Measurements from ENCODE around the gene DNAJA4.

The DNAJA4 gene

DNA sequence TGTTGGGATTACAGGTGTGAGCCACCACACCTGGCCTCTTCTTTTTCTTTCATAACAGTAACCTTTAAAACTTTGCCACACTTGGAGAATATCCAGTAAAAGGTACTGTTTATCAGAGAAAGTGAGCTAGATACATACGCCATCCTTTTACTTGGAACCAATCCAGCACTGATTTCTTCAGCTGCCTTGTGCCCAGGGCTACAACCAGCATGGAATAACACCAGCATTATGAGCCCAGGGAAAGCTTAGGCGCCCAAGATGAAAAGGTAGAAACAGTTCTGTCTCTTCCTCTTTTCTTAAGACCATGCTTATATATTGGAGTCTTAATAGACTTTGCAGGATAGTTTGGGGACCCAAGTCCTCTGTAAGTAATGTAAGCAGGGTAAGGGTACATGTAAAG, 26.7 kb downstream of the DNAJA4 start:
- DNase-seq (ENCODE audit: low read depth, low spot score) = no peak
- H3K4me3 ChIP-seq (ENCODE audit: low read depth, low read length) = no peak overlapping the region
- CTCF ChIA-PET = interaction anchor here (0.6 to 2.1 kb wide), 4 partner anchors 9 to 132 kb away, joined by 3 to 7 read pairs (median 4); no protein-coding TSS in a partner anchor
- POLR2A ChIA-PET = no interaction called here
- TF ChIP-seq CTCF (IDR thresholded peaks at IDR 0.05; ENCODE audit: insufficient read depth, low read length, missing control alignments) = no peak

- POLR2A ChIA-PET = no interaction called here
- H3K4me3 ChIP-seq (ENCODE audit: low read depth, low read length) = no peak overlapping the region
- DNase-seq (ENCODE audit: low read depth, low spot score) = no peak
- TF ChIP-seq CTCF (IDR thresholded peaks at IDR 0.05; ENCODE audit: insufficient read depth, low read length, missing control alignments) = no peak
- CTCF ChIA-PET = interaction anchor here (1.3 to 2.1 kb wide), 2 partner anchors 16 to 131 kb away, joined by 4 to 7 read pairs; no protein-coding TSS in a partner anchor
Observed at GRCh38 chr15:78291698-78292097, 27.3 kb downstream of the DNAJA4 start.

- TF ChIP-seq CTCF (IDR thresholded peaks at IDR 0.05; ENCODE audit: insufficient read depth, low read length, missing control alignments) = no peak
- POLR2A ChIA-PET = no interaction called here
- CTCF ChIA-PET = interaction anchor here (1.1 to 2.1 kb wide), 3 partner anchors 16 to 131 kb away, joined by 3 to 7 read pairs (median 4); no protein-coding TSS in a partner anchor
- no peak for DNase-seq (ENCODE audit: low read depth, low spot score)
- no peak overlapping the region for H3K4me3 ChIP-seq (ENCODE audit: low read depth, low read length)
Observed at GRCh38 chr15:78292219-78292618, 27.9 kb downstream of the DNAJA4 start.

- ChIA-PET POLR2A (interaction anchor here (0.6 to 1.2 kb wide), 10 partner anchors 11 to 138 kb away, joined by 3 to 12 read pairs (median 3); partner anchors contain the start of genes DNAJA4 and IREB2), CTCF (interaction anchor here (0.6 to 3.3 kb wide), 14 partner anchors 9 to 562 kb away, joined by 3 to 26 read pairs (median 4); partner anchors contain the start of gene CIB2)
- DNase-seq (ENCODE audit: low read depth, low spot score) = no peak
- no peak for TF ChIP-seq CTCF (IDR thresholded peaks at IDR 0.05; ENCODE audit: insufficient read depth, low read length, missing control alignments)
- peak within 1 kb of the TSS; percentile 100 for H3K4me3 ChIP-seq (ENCODE audit: low read depth, low read length)
Observed at GRCh38 chr15:78299101-78299930, 35.0 kb downstream of the DNAJA4 start, which contains the start of gene SKIC8. Gene SKIC8 (minus strand): TSS chr15:78299609. CDS start chr15:78295686, 3,923 bp downstream.

DNA sequence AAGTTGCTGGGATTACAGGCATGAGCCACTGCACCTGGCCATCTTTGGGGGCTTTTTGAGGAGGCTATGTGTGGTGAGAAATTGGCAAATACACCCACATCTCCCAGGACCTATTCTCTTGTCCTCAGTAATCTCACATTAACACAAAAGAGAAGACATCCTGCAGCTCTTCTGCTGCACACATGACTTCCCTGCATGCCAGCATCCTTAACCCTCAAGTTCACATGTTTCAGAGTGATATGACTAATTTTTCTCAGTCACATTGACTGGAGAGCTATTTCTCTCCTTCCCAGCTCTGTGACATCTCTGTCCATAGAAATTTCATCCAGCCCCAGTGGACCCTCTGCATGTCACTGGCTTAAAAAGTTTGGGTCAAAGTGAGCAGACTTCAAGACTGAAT, 37.0 kb downstream of the DNAJA4 start:
- no peak overlapping the region for H3K4me3 ChIP-seq (ENCODE audit: low read depth, low read length)
- no peak for DNase-seq (ENCODE audit: low read depth, low spot score)
- ChIA-PET POLR2A (interaction anchor here (0.5 kb wide), 1 partner anchor 613 kb away, joined by 3 read pairs; no protein-coding TSS in a partner anchor), CTCF (interaction anchor here (0.9 to 18.6 kb wide), 3 partner anchors 9 to 193 kb away, joined by 3 to 714 read pairs (median 3); no protein-coding TSS in a partner anchor)
- no peak for TF ChIP-seq CTCF (IDR thresholded peaks at IDR 0.05; ENCODE audit: insufficient read depth, low read length, missing control alignments)

- ChIA-PET POLR2A (interaction anchor here (1.2 kb wide), 1 partner anchor 21 kb away, joined by 4 read pairs; no protein-coding TSS in a partner anchor), CTCF (interaction anchor here (0.9 to 18.6 kb wide), 3 partner anchors 8 to 194 kb away, joined by 3 to 714 read pairs (median 3); no protein-coding TSS in a partner anchor)
- no peak for TF ChIP-seq CTCF (IDR thresholded peaks at IDR 0.05; ENCODE audit: insufficient read depth, low read length, missing control alignments)
- H3K4me3 ChIP-seq (ENCODE audit: low read depth, low read length) = no peak overlapping the region
- no peak for DNase-seq (ENCODE audit: low read depth, low spot score)
Observed at GRCh38 chr15:78301828-78302227, 37.5 kb downstream of the DNAJA4 start.
